ENCODE results near the gene SV2A.

SV2A gene

DNA sequence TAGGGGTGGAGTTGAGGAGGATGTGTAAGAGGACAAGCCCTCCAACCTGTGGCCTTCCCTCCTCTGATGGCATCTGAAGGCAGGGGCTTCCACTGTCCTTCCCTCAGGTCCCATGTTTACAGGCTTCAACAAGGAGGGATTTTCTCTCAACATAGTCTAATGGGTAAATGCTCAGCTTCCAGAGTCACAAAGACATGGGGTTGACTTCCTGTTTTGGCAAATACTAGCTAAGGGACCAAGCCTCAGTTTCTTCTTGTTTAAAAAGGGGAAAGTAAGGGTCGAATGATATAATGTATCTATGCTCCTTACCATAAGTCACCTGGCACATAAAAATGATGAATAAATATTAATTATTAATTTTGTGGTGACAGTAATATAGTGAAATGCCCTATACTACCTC, 3.1 kb downstream of the SV2A start:
- TF ChIP-seq, protein P1, sequence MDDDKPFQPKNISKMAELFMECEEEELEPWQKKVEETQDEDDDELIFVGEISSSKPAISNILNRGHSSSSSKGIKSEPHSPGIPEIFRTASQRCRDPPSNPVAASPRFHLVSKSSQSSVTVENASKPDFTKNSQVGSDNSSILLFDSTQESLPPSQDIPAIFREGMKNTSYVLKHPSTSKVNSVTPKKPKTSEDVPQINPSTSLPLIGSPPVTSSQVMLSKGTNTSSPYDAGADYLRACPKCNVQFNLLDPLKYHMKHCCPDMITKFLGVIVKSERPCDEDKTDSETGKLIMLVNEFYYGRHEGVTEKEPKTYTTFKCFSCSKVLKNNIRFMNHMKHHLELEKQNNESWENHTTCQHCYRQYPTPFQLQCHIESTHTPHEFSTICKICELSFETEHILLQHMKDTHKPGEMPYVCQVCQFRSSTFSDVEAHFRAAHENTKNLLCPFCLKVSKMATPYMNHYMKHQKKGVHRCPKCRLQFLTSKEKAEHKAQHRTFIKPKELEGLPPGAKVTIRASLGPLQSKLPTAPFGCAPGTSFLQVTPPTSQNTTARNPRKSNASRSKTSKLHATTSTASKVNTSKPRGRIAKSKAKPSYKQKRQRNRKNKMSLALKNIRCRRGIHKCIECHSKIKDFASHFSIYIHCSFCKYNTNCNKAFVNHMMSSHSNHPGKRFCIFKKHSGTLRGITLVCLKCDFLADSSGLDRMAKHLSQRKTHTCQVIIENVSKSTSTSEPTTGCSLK (tag by site-specific recombination; IDR thresholded peaks at IDR 0.05): no peak
- TF ChIP-seq REPIN1 (tag by site-specific recombination; IDR thresholded peaks at IDR 0.05; ENCODE audit: low read depth) (no peak), ZNF398 (tag by site-specific recombination; IDR thresholded peaks at IDR 0.05) (no peak)
- no peak overlapping the region for H3K27ac ChIP-seq (ENCODE audit: extremely low read depth, low read depth, low read length)

GRCh38 chr1:149906570-149907075, 11.0 kb downstream of the SV2A start:
- TF ChIP-seq ZNF677 (tag by site-specific recombination; IDR thresholded peaks at IDR 0.05) (no peak), ZBTB26 (tag by site-specific recombination; optimal IDR thresholded peaks at IDR 0.05) (no peak), TRIM28 (IDR thresholded peaks at IDR 0.05; ENCODE audit: borderline replicate concordance, low read length) (no peak), YY1 (tag by site-specific recombination; IDR thresholded peaks at IDR 0.05) (no peak), REST (tag by site-specific recombination; IDR thresholded peaks at IDR 0.05) (no peak), MZF1 (tag by site-specific recombination; IDR thresholded peaks at IDR 0.05; ENCODE audit: borderline replicate concordance) (no peak), ZNF221 (tag by site-specific recombination; IDR thresholded peaks at IDR 0.05; ENCODE audit: borderline replicate concordance) (no peak), ZNF449 (tag by site-specific recombination; IDR thresholded peaks at IDR 0.05) (no peak), ZBTB8A (tag by site-specific recombination; IDR thresholded peaks at IDR 0.05) (no peak)
- no peak overlapping the region for H3K4me3 ChIP-seq (ENCODE audit: low read depth, low read length)
- no peak overlapping the region for H3K27ac ChIP-seq (ENCODE audit: extremely low read depth, low read depth, low read length)
- no peaks in the 10 kb centered on the region for H3K4me1 ChIP-seq (ENCODE audit: control insufficient read depth, insufficient read depth, low read length)
- no peaks in the 10 kb centered on the region for H3K9me3 ChIP-seq (ENCODE audit: control insufficient read depth, insufficient read depth, low read depth, low read length)
- ChIA-PET CTCF (interaction anchor here (1.3 kb wide), 1 partner anchor 258 kb away, joined by 5 read pairs; no protein-coding TSS in a partner anchor), POLR2A (interaction anchor here (0.6 kb wide), 1 partner anchor 32 kb away, joined by 3 read pairs; no protein-coding TSS in a partner anchor)
- H3K36me3 ChIP-seq (ENCODE audit: control insufficient read depth in 2 of 2, insufficient read depth in 1 of 2, low read length in 2 of 2): peaks cover 3 to 80% of the 10 kb centered on the region in 2 experiments; a peak in 2 of 3 replicates

More for the DNA sequence above, 3.1 kb downstream of the SV2A start:
- Histone ChIP-seq H3K9me3 (ENCODE audit: control insufficient read depth, insufficient read depth, low read depth, low read length) (no peaks in the 10 kb centered on the region), H3K4me1 (ENCODE audit: control insufficient read depth, insufficient read depth, low read length) (0 out of 2 replicates have a peak, but pooled peaks cover 3% of the 10 kb centered on the region), H3K4me3 (ENCODE audit: low read depth, low read length) (no peak overlapping the region), H3K36me3 (ENCODE audit: control insufficient read depth in 2 of 2, insufficient read depth in 1 of 2, low read length in 2 of 2) (peaks cover 3 to 48% of the 10 kb centered on the region in 2 experiments; a peak in 1 of 3 replicates)
- POLR2A ChIA-PET: no interaction called here
- CTCF ChIA-PET: no interaction called here
